ENCODE measurements around the gene INTS15.
"Not testable (repeated sequence)": the region's sequence is repeated elsewhere in the genome, so short reads cannot be mapped to it uniquely, and the experiment has no call there.

INTS15 gene

DNA sequence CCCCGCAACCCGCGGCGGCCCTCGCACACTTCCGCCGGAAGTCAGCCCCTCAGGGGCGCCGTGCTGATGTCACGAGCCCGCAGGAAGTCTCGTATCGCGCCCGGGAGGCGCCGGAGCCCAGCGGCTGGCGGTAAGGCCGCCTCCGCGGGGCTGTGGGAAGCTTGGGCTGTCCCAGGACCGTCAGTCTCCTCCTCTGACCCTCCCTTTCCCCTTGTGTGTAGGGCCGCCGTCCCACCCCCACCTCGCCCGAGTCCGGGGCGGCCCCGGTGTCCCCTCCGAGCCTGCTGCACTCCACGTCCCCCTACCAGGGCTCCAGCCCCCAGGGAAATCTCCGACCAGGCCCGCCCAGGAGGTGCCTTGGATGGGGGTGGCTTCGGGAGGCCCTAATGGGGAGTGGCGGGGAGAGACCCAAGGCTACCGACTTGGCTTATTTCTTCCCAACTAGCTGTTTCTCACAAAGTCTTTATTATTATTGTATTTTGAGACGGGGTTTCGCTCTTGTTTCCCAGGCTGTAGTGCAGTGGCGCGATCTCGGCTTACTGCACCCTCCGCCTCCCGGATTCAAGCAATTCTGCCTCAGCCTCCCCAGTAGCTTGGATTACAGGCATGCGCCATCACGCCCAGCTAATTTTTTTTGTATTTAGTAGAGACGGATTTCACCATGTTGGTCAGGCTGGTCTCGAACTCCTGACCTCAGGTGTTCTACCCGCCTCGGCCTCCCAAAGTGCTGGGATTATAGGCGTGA lies 12.3 kb upstream of the INTS15 start, which contains the start of gene ZDHHC4:
ZDHHC4 (plus strand) TSS at position 86 of the 745 bp plus-strand sequence. CDS start 3,108 bp downstream, outside the sequence.
- peak; percentile 90 for DNase-seq

DNA sequence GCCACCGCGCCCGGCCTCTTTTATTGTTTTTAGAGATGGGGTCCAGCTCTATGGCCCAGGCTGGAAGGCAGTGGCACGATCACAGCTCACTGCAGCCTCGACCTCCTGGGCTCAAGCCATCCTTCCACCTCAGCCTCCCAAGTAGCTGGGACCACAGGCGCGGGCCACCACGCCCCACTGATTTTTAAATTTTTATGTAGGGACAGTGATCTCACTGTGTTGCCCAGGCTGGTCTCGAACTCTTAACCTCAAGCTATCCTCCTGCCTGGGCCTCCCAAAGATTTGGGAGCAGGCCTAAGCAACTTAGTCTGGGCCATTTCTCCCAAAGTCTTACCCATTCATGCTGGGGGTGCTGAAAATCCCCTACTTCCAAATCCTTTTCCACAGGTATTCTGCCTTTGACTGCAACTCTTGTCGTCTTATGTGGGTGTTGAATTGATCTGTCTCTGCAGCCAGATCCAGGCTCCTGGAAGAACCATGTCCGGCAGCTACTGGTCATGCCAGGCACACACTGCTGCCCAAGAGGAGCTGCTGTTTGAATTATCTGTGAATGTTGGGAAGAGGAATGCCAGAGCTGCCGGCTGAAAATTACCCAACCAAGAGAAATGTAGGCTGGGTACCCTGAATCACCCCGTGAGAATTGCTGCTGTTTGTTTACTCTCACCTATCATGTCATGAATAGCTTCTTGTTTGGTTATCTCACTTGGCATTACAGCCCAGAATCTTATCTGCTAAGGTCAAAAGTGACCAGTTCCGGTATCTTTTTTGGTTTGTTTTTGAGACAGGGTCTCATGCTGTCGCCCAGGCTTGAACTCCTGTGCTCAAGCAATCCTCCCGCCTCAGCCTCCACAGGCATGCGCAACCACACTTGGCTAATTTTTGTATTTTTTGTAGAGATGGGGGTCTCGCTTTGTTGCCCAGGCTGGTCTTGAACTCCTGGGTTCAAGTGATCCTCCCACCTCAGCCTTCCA lies 11.4 kb upstream of the INTS15 start:
- DNase-seq: no peak

DNA sequence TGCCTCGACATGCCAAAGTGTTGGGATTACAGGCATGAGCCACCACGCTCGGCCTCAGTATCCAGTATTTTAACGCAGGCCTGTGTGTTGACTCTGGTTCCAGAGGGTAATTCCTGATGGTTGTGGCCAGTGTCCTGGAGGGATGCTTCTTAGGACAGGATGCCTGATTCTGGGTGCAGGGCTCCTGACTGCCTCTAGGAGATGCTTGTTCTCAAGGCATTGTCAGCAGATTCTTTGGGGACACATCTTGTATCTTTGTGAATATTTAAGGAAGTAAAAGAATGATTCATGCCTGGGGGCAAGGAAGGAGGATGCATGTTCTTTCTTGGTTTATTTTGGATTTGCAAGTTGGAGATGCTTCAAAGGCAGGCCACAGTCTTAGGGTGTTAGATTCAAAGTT lies 10.4 kb upstream of the INTS15 start:
- no peak for DNase-seq

DNA sequence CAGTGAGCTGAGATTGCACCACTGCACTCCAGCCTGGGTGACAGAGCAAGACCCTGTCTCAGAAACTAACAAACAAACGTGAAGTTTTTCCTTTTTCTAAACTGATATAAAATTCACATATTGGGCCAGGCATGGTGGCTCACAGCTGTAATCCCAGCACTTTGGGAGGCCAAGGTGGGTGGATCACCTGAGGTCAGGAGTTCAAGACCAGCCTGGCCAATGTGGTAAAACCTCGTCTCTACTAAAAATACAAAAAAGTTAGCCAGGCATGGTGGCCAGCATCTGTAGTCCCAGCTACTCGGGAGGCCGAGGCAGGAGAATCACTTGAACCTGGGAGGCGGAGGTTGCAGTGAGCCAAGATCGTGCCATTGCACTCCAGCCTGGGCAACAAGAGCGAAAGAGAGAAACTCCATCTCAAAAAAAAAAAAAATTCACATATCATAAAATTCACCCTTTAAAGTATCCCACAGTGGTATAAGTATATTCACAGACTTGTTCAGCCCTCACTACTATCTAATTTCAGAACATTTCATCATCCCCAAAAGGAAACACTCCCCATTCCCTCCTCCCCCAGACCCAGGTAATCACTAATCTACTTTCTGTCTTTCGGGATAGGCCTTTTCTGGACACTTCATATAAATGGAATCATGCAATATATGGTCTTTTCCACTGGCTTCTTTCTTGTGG lies 3.9 kb upstream of the INTS15 start:
- not testable (repeated sequence) for DNase-seq

DNA sequence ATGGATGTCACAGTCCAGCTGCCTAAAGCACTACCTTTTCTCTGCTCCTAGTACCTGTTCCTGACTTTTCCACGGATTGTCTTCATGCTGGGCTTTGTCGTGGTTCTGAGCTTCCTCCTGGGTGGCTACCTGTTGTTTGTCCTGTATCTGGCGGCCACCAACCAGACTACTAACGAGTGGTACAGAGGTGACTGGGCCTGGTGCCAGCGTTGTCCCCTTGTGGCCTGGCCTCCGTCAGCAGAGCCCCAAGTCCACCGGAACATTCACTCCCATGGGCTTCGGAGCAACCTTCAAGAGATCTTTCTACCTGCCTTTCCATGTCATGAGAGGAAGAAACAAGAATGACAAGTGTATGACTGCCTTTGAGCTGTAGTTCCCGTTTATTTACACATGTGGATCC lies 1.3 kb upstream of the INTS15 start:
- no peak for DNase-seq

DNA sequence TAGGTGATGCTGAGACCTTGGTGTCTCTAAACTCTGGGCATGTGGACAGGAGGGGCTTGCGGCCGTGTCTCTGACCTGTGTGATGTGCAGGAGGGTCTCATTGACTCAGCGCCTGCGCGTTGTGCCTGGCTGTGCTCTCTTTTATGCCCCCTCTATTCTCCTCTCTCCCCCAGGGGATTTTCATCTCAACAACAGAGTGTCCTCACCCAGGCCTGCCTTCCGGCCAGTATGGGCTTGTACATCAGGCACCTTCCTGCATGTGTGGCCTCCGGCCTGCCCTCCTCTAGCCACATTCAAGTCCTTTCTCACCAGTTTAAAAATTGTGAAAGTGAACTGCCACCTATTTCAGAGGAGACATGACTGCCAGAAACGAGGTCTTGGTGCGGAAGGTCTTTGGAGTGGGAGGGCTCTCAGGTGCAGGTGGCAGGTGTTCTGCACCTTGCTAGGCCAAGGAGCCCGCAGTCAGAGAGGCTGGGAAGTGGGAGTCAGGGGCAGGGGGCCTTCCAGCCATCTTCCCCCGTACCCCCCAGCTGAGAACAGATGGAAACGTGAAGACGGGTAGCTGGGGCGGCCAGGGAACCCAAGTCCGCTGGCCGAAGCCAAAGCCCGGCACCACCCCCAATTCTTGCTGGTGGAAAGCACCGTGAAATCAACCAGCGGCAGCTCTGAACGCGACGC lies 531 bp upstream of the INTS15 start:
- no peak for DNase-seq

DNA sequence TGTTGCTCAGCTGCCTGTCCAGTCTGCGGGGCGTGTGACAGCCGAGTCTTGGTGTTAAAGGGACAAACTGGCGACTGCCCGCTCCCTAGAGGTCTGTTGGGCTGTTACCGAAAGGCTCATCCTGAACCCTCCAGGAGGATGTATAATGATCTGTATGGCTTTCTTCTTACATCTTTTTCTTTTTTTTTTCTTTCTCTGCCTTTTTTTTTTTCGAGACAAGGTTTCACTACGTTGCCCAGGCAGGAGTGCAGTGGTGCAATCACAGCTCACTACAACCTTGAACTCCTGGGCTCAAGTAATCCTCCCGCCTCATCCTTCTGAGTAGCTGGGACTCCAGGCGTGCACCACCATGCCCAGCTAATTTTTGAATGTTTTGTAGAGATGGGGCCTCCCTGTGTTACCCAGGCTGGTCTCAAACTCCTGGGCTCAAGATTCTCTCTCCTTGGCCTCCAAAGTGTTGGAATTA lies 857 bp downstream of the INTS15 start:
- DNase-seq: no peak

DNA sequence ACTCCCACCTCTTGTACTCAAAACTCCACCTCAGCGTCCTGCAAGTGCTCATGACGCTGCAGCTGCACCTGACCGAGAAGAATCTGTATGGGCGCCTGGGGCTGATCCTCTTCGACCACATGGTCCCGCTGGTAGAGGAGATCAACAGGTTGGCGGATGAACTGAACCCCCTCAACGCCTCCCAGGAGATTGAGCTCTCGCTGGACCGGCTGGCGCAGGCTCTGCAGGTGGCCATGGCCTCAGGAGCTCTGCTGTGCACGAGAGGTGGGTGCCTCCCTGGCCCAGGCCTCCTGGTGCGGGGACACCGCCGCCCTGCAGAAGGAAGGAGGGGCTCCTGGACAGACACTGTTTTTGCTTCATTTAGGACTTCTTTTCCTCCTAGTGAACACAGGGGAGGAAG lies 10.3 kb downstream of the INTS15 start:
- DNase-seq: no peak

DNA sequence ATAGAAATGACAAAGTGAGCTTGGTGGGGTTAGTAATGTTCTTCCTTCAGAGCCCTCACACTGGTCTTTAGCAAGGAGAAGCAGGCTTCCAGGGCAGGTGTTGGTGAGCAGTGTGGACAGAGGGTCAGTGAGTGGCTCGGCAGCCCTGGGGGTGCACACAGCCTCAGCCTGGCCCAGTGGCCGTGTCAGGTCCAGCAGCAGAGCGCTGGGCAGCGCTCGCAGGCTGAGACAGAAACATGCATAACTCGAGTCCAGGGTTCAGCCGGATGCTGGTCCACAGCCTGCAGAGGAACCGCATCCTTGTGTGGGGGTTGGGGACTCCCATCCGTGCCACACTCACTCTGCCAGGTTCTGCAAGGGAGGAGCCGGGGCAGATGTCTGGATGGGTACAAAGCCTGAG lies 14.6 kb downstream of the INTS15 start:
- DNase-seq: no peak

DNA sequence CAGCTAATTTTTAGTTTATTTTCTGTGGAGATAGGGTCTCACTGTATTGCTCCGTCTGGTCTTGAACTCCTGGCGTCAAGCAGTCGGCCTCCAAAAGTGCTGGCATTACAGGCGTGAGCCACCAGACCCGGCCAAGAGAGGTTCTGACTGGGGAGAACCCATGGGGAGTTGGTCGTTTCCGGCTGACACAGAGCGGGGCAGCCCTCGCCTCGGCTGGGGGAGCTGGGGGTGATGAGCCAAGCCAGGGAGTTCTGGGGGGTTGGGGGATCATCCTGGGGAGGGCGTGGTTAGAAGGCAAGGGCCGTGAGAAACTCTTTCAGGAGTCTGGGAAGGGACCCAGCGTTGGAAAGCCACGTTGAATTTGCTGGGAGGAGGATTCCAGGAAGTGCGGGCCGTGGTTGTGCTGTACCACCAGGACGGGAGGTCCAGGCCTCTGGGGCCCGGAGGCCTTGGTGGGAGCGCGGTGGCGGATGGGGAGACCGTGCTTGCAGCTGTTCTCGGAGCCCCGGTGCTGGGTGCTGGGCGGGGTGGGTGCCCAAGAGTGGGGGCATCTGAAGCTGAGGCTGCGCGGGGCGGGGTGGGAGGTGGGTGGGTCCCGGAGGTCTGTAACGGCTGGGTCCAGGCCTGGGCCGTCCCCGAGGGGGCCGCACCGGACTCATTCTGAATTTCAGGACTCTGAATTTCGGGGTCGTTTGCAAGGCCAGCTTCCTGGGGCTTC lies 17.2 kb downstream of the INTS15 start:
- no peak for DNase-seq

DNA sequence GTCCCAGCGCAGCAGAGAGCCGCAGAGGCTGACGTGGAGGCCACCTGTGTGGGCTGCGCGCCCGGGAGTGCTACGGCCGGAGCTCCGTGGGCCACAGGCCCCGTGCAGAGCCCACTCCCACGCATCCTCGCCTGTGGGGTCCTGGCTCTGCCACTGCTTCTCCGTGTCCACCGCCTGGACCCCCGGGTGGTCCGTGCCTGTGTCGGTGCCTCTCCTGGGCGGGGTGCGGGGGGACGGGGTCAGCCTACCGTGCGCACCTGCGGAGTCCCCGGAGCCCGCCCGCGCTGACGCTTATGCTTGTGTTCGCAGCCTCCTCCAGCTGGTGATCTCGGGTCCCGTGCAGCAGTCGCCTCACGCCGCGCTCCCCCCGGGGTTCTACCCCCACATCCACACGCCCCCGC lies 17.8 kb downstream of the INTS15 start:
- no peak for DNase-seq

DNA sequence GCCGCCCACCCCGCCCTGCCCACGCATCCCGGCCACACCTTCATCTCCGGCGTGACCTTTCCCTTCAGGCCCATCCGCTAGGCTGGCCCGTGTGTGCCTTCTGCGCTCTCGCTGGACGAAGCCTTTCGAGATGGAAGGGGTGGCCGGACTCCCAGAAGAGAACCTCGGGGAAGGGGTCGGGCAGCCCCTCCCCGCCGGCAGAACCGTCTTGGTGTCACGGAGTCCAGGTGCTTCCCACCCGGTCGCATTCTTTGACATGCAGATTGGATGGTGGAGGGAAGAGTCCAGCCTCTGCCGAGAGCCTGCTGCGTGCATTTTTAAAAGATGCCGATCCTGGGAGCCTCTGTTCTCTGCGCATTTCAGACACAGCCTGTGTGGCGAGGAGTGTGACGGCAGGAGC lies 18.3 kb downstream of the INTS15 start:
- no peak for DNase-seq

DNA sequence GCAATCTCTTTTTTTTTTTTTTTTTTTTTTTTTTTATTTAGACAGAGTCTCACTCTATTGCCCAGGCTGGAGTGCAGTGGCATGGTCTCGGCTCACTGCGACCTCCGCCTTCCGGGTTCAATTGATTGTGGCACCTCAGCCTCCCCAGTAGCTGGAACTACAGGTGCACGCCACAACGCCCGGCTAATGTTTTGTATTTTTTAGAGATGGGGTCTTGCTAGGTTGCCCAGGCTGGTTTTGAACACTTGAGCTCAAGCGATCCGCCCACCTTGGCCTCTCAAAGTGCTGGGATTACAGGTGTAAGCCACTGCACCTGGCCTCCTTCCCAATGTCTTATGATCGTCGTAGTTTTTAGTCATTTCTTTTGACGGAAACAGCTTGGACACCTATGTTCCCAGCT lies 19.0 kb downstream of the INTS15 start:
- DNase-seq: no peak

DNA sequence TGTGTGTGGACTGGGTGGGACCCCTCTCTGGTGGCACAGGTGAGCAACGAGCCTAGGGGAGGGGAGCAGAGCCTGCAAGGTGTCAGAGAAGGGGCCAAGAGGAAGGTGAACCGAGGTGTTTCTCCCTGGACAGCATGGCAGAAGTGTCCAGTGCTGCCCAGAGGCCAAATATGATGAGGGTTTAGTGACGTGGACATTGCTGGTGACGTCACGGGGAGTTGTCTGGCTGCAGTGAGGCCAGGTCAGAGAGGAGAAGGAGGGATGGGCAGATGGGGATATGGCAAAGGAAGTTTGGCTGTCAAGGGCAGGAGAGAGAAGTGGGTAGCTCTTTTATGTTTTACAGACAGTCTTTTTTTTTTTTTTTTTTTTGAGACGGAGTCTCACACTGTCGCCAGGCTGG lies 23.0 kb downstream of the INTS15 start:
- DNase-seq: no peak

DNA sequence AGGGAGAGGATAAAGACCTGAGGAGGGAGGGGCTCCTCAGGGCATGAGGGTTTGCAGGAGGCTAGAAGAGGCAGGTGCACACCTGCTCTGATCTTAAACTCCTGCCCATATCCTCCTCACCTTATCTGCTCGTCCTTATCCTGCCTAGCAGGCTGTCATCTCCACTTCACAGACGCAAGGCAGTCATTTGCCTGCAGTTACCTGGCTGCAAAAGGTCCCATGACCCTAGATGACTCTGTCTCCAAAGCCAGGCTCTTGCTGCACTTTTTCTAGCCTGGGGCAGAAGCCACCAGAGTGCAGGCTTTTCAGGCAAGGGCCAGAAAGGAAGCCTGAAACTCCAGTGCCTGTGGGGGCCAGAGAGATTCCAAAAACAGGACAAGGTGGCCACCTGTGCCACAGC lies 23.9 kb downstream of the INTS15 start:
- DNase-seq: no peak

DNA sequence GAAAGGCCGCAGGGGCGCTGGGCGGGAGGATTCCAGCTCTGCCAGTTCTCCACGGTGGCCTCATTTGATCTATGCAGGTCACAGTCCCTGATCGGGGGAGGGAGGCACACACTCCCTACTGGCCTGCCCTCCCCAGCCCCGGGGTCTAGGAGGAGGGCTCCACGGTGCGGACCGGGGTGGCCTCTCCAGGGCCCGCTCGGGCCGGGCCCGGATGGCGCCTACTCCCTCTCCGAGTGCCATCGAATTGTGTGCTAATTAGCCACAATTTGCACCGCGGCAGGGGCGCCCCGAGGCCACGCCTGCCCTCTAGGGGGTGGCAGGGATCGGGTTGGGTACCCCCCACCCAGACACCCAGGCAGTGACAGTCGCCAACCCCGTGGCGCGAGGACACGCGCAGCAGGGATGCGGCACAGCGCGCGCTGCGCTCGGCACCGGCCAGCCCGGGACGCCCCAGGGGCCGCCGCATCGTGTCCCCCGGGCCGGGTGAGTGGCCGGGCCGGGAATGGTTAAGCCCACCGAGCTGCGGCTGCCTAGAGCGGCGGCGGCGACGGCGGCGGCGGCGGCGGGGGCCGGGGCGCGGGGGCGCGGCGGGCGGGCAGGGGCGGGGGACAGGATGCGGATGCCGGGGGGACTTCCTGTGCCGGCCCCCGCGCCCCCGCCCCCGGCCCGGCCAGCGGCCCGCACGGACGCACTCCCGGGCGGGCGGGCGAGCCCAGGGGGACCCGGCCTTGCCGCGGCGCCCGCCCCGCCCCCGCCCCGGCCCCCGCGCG lies 25.3 kb downstream of the INTS15 start, which contains the start of gene ZNF853:
ZNF853 (plus strand) TSS at position 658 of the 770 bp plus-strand sequence. CDS start 565 bp downstream, outside the sequence.
- no peak for DNase-seq

DNA sequence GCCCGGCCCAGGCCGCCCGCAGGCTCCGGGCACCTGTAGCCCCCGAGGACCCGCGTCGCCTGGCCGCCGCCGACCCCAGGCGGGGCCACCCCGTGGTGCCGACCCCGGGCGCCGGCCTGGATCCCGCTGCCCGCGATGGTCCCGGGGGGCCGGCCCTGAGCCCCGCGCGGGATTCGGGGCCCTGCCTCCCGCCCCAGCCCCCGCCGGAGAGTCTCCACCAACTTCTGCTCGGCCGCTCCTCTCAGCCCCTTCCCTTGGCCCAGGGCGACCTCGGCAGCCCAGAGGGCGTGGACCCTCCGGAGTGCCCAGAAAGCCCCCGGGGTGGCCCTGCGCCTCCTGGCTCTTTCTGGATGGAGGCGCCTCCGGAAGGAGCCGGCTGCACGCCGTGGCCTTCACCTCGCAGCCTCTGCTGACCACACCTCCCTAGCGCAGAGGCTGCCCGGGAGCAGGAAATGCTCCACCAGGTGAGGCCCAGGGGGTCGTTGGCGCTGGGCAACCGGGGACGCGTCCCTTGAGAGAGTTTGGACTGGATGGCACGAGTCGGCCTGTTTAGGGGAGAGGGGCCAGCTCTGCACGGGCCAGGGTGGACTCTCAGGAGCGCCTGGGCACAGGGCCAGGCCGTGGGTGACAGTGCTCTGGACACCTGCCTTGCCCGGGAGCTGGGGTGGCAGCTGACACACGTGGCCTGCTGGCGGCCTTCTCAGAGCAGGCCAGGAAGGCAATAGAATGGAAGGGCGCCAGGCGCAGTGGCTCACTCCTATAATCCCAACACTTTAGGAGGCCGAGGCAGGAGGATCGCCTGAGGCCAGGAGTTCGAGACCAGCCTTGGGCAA lies 26.1 kb downstream of the INTS15 start:
- no peak for DNase-seq

DNA sequence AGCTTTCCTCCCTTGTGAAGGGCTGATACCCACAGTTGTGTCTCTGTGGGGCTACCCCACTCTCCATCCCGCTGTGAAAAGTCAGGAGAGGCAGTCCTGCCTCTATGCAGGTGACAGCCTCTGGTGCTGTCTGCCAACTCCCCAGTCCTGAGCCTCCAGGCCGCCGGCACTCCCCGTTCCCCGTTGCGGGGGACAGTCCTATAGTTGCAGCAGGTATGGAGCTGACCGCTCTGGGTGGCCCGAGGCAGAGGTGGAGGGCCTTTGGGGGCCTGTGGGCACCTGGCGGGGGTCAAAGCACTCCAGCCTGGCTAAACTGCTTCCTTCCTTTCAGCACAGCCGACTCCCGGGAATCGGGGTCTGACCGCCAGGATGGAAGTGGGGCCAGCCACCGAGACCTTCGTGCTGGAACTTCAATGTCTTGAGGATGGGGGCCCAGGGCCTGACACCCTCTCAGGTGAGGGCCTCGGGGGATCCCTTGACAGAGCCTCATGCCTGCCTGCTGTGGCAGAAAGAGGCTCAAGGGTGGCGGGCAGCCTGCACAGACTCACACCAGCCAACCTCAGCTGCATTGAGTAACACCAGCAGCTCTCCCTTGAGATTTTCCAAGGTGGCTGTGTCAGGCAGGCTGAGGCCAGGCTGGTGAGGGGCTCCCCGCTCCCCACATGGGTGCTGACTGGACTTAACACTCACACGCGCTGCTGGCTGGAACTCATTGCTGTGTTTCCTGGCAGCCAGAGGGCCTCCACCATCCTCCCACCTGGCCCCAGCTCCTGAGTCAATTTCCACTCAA lies 27.2 kb downstream of the INTS15 start:
- DNase-seq: no peak

DNA sequence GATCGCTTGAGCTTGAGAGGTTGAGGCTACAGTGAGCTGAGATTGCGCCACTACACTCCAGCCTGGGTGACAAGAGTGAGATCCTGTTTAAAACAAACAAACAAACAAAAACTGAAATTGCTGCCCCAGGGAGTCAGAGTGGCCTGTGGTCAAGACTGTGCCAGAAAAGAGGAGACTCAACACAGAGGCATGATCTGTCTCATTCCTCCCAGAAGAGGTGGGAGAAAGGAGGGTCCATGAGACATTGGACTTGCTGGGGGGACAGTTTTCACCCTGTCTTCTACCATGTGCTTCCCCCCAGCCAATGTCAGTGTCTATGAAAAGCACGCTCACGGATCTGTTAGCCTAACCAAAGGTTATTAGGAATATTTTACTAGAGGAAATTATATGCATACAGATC lies 28.8 kb downstream of the INTS15 start:
- no peak for DNase-seq
